Stimulated activated CD8-positive, alpha-beta memory T cell treated with anti-CD3 and anti-CD28 coated beads, Interleukin-4, amount 100 ng/mL, for 1 hour (primary cell): ENCODE measurements around the gene GPR18.
"Not testable (repeated sequence)": the region's sequence is repeated elsewhere in the genome, so short reads cannot be mapped to it uniquely, and the experiment has no call there.

Experiments used
- DNase-seq, 2 donors: peaks; one replicate each; pipeline ENCODE4 v3.0.0-alpha.2; 2020; ENCODE audit warnings: low read depth in 2 of 2, low spot score in 1 of 2

GPR18 gene

GRCh38 chr13:99231721-99232120 is 26.5 kb downstream of the GPR18 start:
- no peak for DNase-seq

GRCh38 chr13:99230991-99231390 is 27.2 kb downstream of the GPR18 start:
- DNase-seq: no peak

GRCh38 chr13:99230588-99230987 is 27.6 kb downstream of the GPR18 start:
- DNase-seq: not testable (repeated sequence)

GRCh38 chr13:99228737-99229691 is 29.2 kb downstream of the GPR18 start:
- DNase-seq: no peak

- DNase-seq: no peak
These were observed 30.1 kb downstream of the GPR18 start for GRCh38 chr13:99227909-99228688.

GRCh38 chr13:99227331-99227900 is 30.8 kb downstream of the GPR18 start:
- no peak for DNase-seq

GRCh38 chr13:99226513-99226912 is 31.7 kb downstream of the GPR18 start:
- no peak for DNase-seq

GRCh38 chr13:99225078-99225477 is 33.1 kb downstream of the GPR18 start:
- no peak for DNase-seq

- no peak for DNase-seq
These were observed 34.2 kb downstream of the GPR18 start for GRCh38 chr13:99224021-99224420.

GRCh38 chr13:99223587-99223986 is 34.6 kb downstream of the GPR18 start:
- no peak for DNase-seq

- DNase-seq: no peak
These were observed 36.5 kb downstream of the GPR18 start for GRCh38 chr13:99221567-99222239.

GRCh38 chr13:99220199-99220935 is 37.8 kb downstream of the GPR18 start:
- no peak for DNase-seq

GRCh38 chr13:99218969-99219368 is 39.2 kb downstream of the GPR18 start:
- DNase-seq: no peak

- DNase-seq: no peak
These were observed 39.6 kb downstream of the GPR18 start for GRCh38 chr13:99218545-99218944.

- DNase-seq: no peak
These were observed 40.1 kb downstream of the GPR18 start for GRCh38 chr13:99218126-99218525.

GRCh38 chr13:99217461-99218110 is 40.6 kb downstream of the GPR18 start:
- no peak for DNase-seq

GRCh38 chr13:99215184-99215830 is 42.9 kb downstream of the GPR18 start:
- no peak for DNase-seq

GRCh38 chr13:99214731-99215130 is 43.4 kb downstream of the GPR18 start:
- DNase-seq: no peak

- DNase-seq: no peak
These were observed 43.9 kb downstream of the GPR18 start for GRCh38 chr13:99214232-99214631.
